AG09309 (cell line): Measurements from ENCODE around the gene PRKCA.

Experiments used
- DNase-seq: peaks from one replicate; pipeline ENCODE4 v3.0.0-alpha.2; 2010; ENCODE audit warnings: low read depth
- H3K4me3 ChIP-seq: 2 replicates; pipeline ENCODE4 v1.5.1; 2011; ENCODE audit warnings: mild to moderate bottlenecking, low read depth, low read length, moderate library complexity; ENCODE audit not compliant: control insufficient read depth
- CTCF ChIP-seq: IDR thresholded peaks from 2 replicates; pipeline ENCODE4 v1.5.1; 2011; ENCODE audit warnings: mild to moderate bottlenecking, low read depth, low read length, inconsistent platforms; ENCODE audit not compliant: insufficient read depth, control insufficient read depth; ENCODE audit errors: missing control alignments

PRKCA gene

GRCh38 chr17:66308856-66309255, 6.4 kb downstream of the PRKCA start:
- no peak for TF ChIP-seq CTCF
- DNase-seq, result no peak
- H3K4me3 ChIP-seq, result no peak overlapping the region

GRCh38 chr17:66309793-66310192, 7.4 kb downstream of the PRKCA start:
- H3K4me3 ChIP-seq, result no peak overlapping the region
- no peak for TF ChIP-seq CTCF
- no peak for DNase-seq

GRCh38 chr17:66310528-66311148, 8.2 kb downstream of the PRKCA start:
- DNase-seq, result no peak
- no peak for TF ChIP-seq CTCF
- H3K4me3 ChIP-seq, result no peak overlapping the region

GRCh38 chr17:66312912-66313311, 10.5 kb downstream of the PRKCA start:
- DNase-seq, result no peak
- H3K4me3 ChIP-seq, result no peak overlapping the region
- TF ChIP-seq CTCF, result no peak

GRCh38 chr17:66313325-66313724, 10.9 kb downstream of the PRKCA start:
- no peak for DNase-seq
- no peak for TF ChIP-seq CTCF
- no peak overlapping the region for H3K4me3 ChIP-seq

GRCh38 chr17:66313995-66314659, 11.7 kb downstream of the PRKCA start:
- no peak overlapping the region for H3K4me3 ChIP-seq

More at GRCh38 chr17:66313995-66314659, 11.7 kb downstream of the PRKCA start:
- TF ChIP-seq CTCF, result no peak
- DNase-seq, result no peak
